ENCODE results near the gene HACD1.

The HACD1 gene

GRCh38 chr10:17617031-17617911 lies at the start of gene HACD1:
Gene HACD1 (minus strand): TSS chr10:17617374. CDS start chr10:17617339, 35 bp downstream.
- in situ Hi-C loops (cut with MboI; ENCODE audit: low pct_unique_long_range_greater_than_20kb, low sequenced_read_pairs, unreplicated experiment): loop anchor here (10.0 to 25.0 kb wide), 3 partner anchors 118 to 620 kb away; no protein-coding TSS in a partner anchor
- peak; percentile 79 for DNase-seq (ENCODE audit: low spot score)

GRCh38 chr10:17665747-17666146 lies 48.6 kb upstream of the HACD1 start:
- TF ChIP-seq CTCF (IDR thresholded peaks at IDR 0.05; ENCODE audit: extremely low read depth, insufficient read depth, missing control alignments): no peak
- in situ Hi-C loops (cut with MboI; ENCODE audit: low pct_unique_long_range_greater_than_20kb, low sequenced_read_pairs, unreplicated experiment): loop anchor here (25.0 kb wide), 1 partner anchor 997 kb away; the partner anchor contains the start of genes ARL5B and NSUN6
- DNase-seq (ENCODE audit: low spot score): no peak

More at GRCh38 chr10:17617031-17617911, at the start of gene HACD1:
- TF ChIP-seq CTCF (IDR thresholded peaks at IDR 0.05; ENCODE audit: extremely low read depth, insufficient read depth, missing control alignments): no peak

- TF ChIP-seq CTCF (IDR thresholded peaks at IDR 0.05; ENCODE audit: extremely low read depth, insufficient read depth, missing control alignments): no peak
- in situ Hi-C loops (cut with MboI; ENCODE audit: low pct_unique_long_range_greater_than_20kb, low sequenced_read_pairs, unreplicated experiment): loop anchor here (25.0 kb wide), 1 partner anchor 999 kb away; the partner anchor contains the start of genes ARL5B and NSUN6
- no peak for DNase-seq (ENCODE audit: low spot score)
These were observed 46.3 kb upstream of the HACD1 start for GRCh38 chr10:17663450-17663849.

- no peak for DNase-seq (ENCODE audit: low spot score)
- in situ Hi-C loops (cut with MboI; ENCODE audit: low pct_unique_long_range_greater_than_20kb, low sequenced_read_pairs, unreplicated experiment): loop anchor here (25.0 kb wide), 1 partner anchor 1000 kb away; the partner anchor contains the start of genes ARL5B and NSUN6
- TF ChIP-seq CTCF (IDR thresholded peaks at IDR 0.05; ENCODE audit: extremely low read depth, insufficient read depth, missing control alignments): no peak
These were observed 45.3 kb upstream of the HACD1 start for GRCh38 chr10:17662193-17663138.

- in situ Hi-C loops (cut with MboI; ENCODE audit: low pct_unique_long_range_greater_than_20kb, low sequenced_read_pairs, unreplicated experiment): loop anchor here (25.0 kb wide), 1 partner anchor 1001 kb away; the partner anchor contains the start of genes ARL5B and NSUN6
- DNase-seq (ENCODE audit: low spot score): no peak
- TF ChIP-seq CTCF (IDR thresholded peaks at IDR 0.05; ENCODE audit: extremely low read depth, insufficient read depth, missing control alignments): no peak
These were observed 44.3 kb upstream of the HACD1 start for GRCh38 chr10:17661510-17661909.

- no peak for DNase-seq (ENCODE audit: low spot score)
- TF ChIP-seq CTCF (IDR thresholded peaks at IDR 0.05; ENCODE audit: extremely low read depth, insufficient read depth, missing control alignments): no peak
- in situ Hi-C loops (cut with MboI; ENCODE audit: low pct_unique_long_range_greater_than_20kb, low sequenced_read_pairs, unreplicated experiment): loop anchor here (25.0 kb wide), 1 partner anchor 1001 kb away; the partner anchor contains the start of genes ARL5B and NSUN6
These were observed 43.7 kb upstream of the HACD1 start for GRCh38 chr10:17660921-17661320.

Data from GM13977 (cell line).